Stimulated activated CD8-positive, alpha-beta memory T cell treated with anti-CD3 and anti-CD28 coated beads, Interleukin-7, amount 100 ng/mL, for 1 hour (primary cell): Measurements from ENCODE around the gene CTF1.
A peak's percentile ranks its signal among the peaks of the same experiment; 100 is the strongest.
"Not testable (repeated sequence)": the region's sequence is repeated elsewhere in the genome, so short reads cannot be mapped to it uniquely, and the experiment has no call there.

Experiments
- DNase-seq, 2 donors: peaks; one replicate each; pipeline ENCODE4 v3.0.0-alpha.2; 2020; ENCODE audit warnings: low read depth in 2 of 2

The CTF1 gene

GRCh38 chr16:30887927-30888326 is 8.5 kb upstream of the CTF1 start:
- DNase-seq = no peak

GRCh38 chr16:30888856-30889499 is 7.4 kb upstream of the CTF1 start:
- no peak for DNase-seq

GRCh38 chr16:30889721-30890120 is 6.7 kb upstream of the CTF1 start:
- DNase-seq = no peak

GRCh38 chr16:30891043-30891823 is 5.2 kb upstream of the CTF1 start:
- not testable (repeated sequence) for DNase-seq

DNA sequence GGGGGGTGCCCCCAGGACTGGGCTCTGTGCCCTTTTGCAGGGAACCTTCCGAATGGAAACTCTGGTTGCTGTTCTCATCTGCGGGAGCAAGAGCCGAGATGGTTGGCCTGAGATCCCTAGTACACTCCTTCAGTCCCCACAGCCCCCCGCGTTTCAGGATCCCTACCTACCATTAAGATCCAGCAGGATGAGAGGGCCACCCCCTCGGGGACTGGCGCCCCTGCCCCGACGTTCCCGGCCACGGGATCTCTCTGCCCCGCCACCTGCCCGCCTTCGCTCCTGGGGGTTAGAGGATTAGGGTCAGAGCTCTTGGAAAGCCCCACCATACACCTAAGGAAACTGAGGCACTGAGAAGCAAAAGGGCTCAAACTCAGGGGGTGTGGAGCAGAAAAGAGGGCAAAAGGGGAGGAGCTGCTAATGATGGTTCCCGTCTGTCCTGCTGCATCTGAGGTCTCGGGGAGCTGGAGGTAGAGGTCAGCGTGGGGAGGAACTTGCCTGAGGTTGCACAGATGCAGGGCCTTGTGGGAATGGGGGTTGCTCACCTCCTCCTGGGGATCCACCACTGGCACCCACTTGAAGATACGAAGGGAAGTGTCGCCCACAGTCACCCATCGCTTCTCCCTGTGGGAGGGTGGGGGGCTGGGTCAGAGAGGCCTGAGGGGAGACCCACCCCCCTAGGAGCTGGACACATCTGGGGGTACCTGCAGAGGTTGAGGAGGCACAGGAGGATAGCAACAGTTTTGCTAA is 3.6 kb upstream of the CTF1 start:
- no peak for DNase-seq

DNA sequence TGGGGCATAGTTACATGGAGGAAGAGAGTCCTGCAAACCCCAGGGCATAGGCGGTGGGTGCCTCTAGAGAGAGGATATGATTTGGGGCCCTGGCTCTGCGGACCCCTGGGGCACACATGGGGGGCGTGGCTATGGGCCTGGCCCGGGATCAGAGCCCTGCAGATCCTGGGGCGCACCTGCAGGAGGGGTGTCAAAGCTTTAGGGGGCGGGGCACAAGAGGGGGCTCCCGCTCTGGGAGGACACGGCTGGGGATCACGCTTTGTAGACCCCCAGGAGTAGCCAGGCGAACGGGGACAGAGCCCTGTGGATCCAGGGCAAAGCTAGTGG is 3.0 kb upstream of the CTF1 start:
- DNase-seq = no peak

GRCh38 chr16:30893744-30894539 is 2.5 kb upstream of the CTF1 start, which contains the start of gene BCL7C:
TSS of gene BCL7C (minus strand) at chr16:30894077. CDS start at chr16:30893944, 133 bp downstream.
- DNase-seq = peak; percentile 49 to 58

DNA sequence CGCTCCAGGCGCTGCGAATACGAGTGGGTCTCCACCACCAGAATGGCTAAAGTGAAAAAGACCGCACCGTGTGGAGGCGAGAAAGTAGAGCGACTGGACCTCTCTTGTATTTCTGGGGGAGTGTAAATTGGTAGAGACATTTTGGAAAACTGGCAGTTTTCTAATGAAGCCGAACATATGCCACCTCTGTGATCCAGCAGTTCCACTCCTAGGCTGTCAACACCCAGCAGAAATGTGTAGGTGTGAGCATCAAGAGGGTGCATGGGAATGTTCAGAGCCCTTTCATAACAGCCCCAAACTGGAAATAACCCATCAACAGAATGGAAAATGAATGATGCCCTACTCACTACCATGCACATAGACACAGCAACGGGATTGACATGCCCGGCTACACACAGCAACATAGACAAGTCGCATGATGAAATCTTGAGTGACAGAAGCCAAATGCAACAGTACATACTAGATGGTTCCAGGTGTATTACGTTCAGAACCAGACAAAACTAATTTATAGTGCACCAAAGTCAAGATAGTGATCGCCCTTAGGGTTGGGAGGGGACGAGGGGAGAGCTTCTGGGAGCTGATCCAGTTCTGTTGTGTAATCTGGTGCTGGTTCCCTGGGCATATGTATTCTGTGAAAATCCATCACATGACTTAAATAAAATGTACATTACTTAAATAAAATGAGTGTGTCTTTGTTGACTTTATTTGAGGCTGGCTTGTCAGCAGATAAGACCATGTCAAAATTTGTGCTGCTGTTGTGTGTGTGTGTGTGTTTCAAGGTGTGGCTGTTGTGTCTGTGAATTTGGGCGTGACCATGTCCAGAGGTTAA is 1.7 kb upstream of the CTF1 start:
- no peak for DNase-seq

DNA sequence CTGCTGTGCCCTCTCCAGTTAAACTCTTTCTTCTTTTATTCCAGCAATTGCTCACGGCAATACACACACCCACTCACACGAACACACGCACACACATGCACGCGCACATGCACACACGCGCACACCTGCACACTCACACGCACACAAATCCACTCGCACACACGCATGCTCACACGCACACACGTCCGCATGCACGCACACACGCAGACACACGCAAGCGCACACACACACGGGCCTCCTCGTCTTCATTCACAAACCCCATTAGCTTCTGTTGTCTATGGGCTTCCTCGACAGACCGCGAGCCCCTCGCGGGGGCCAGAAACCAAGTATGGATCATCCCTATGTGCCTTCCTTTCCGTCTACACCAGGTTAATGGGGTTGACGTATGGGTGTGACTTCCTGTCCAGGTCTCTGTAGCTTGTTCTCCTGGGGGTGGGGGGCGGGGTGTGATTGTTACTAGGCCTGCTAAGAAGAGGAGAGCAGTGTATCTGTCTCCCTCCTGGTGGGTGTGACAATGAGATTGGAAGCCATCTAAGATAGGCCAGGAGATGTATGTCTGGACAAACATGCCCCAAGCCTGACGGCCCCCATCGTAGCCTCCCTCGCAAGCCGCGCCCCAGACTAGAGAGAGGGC is 670 bp upstream of the CTF1 start:
- DNase-seq = no peak

DNA sequence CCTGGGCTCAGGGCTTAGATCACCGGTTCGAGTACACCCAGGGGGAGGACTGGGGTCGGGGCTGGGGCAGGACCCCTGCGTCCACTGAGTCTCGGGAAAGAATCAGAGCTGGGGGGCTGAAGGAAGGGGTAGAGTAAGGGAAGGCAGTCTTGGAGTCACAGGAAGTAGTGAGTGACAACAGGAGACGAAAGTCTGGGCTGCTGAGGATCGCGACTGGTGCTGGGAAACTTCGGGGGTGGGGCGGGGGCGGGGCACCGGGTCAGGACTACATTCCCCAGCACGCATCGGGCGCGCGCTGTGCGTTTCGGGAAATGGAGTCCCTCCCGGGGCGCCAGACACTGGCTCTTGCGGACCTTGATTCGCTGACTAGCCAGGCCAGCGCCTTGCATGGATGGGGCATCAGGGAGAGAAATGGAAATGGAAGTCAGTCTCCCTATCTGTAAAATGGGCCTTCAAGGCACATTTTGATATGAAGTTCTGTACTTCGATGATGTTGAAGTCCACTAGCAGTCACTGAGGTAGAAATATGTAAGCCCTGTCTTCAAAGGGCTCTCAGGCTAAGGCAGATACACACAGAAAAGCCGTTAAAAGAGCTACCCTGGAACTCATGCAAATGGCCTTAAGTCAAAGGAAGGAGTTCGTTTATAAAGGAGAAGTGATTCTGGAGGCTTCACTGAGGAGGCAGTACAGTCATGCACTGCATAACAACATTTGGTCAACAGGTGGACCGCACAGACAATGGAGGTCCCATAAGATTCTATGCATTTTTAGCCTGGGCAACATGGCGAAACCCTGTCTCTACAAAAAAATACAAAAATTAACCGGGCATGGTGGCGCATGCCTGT is 697 bp downstream of the CTF1 start:
- peak; percentile 58 to 62 for DNase-seq

DNA sequence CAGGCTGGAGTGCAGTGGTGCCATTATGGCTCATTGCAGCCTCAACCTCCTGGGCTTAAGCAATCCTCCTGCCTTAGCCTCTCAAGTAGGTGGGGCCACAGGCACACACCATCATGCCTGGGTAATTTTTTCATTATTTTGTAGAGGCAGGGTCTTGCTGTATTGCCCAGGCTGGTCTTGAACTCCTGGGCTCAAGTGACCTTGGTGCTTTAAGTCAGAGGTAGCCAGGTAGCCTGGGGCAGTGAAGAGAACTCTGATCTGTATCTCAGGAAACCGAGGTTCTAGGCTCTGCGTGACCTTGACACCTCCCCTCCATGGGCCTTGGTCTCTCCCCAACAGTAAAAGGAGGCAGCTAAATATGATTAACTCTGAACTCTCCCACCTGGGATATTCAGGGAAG is 3.4 kb downstream of the CTF1 start:
- no peak for DNase-seq

DNA sequence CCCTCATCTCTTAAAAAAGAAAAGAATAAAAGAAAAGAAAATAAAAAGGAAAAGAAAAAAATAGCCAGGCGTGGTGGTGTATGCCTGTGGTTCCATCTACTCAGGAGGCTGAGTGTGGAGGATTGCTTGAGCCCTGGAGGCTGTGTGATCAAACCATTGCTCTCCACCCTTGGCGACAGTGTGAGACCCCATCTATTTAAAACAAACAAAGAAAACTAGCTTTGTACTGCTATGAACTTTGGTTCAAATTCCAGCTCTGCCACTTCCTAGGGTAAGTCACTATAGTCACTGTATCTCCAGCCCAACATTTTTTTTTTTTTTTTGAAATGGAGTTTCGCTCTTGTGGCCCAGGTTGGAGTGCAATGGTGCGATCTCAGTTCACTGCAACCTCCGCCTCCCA is 4.2 kb downstream of the CTF1 start:
- no peak for DNase-seq

DNA sequence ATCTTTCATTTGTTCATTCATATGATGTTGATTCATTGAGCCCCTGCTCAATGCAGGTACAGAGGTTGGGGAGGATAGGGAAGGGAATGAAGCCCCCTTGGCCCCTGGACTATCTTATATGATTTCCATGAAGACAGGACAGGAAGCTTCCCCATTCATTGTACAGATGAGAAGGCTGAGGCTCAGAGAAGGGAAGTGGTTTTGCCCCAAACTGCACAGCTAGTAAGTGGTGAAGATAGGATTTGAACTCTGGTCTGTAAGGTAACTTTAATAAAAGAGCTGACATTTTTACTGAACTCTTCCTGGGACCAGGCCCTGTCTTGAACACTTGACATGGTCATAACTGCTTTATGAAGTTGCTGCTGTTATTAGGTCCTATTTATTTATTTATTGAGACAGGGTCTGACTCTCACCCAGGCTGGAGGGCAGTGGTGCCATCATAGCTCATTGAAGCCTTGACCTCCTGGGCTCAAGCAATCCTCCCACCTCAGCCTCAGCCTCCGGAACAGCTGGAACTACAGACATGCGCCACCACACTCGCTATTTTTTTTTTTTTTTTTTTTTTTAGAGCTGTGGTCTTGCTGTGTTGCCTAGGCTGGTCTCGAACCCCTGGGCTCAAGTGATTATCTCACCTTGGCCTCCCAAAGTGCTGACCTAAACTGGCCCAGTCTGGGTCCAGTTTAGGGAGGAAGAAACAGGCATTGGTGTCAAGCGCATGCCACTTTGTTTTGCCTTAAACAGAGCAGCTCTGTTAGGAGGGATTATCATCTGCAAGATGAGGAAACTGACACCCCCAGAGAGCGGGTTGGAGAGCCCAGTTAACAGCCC is 5.0 kb downstream of the CTF1 start:
- no peak for DNase-seq

GRCh38 chr16:30902029-30902972 is 5.9 kb downstream of the CTF1 start:
- DNase-seq = peak; percentile 29

DNA sequence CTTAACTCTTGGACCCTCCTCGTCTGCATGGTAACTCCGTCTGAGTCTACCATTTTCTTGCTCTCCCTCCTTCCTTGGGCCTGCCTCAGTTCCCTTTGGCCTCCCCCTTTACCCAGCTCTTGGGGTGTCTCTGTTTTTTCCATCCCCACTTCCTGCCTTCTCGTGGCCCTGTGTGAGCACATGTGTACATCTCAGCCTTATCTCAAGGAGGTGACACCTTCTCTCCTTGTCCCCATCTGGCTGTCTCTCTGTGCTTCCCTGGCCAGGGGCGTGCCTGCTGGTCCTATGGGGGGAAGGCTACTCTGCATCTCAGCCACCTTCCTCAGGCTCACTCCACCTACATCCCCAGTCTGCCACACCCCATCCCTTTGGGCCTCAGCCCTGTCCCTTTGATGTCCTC is 6.6 kb downstream of the CTF1 start:
- DNase-seq = no peak

DNA sequence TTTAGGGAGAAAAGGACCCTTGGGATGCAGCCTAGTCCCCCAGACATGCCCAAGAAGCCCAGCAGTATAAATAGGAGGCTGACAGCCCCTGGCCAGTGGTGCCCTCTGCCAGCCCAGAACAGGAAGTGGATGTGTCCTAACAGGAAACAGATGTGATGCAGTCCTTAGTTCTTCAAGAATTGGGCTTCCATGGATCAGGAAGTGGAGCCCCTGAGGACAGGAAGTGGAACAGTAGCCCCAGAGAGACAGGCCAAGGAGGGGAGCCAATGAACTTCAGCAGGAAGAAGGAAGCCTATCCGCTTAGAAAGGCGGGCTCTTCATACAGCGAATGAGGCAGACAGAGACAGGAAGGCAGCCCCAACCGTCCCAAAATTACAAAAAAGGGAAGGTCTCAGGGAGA is 7.2 kb downstream of the CTF1 start:
- DNase-seq = no peak

GRCh38 chr16:30904114-30904780 is 7.8 kb downstream of the CTF1 start:
- no peak for DNase-seq
